K562 (cell line): ENCODE data around the gene CIB2. TPM values are rescaled to one million over a fixed set of nuclear protein-coding genes. Genes with fewer than 3 reads are reported as not detected.

Experiments
- ATAC-seq: fragments of 200-7000 bp; cut with Tn5 transposase; 3 replicates; pipeline ENCODE4 v1.9.1; 2020; ENCODE audit warnings: moderate library complexity
- BruUV-seq: library from RNA; stranded (reverse); fragments of 400-500 nt; replicated peaks from 2 replicates; lab custom pipeline; 2021; lab: Mats Ljungman, UMichigan
- CTCF ChIA-PET: fragments of 300-600 bp; formaldehyde crosslinking; extraction: SDS; loops from one replicate; lab custom pipeline; 2021; ENCODE audit warnings: low intra/inter-chr PET ratio; lab: Yijun Ruan, JAX
- POLR2A ChIA-PET: fragments of 300-600, 350-650 bp; sonication (Branson Sonifier 250); formaldehyde crosslinking; extraction: SDS; loops from one replicate; lab custom pipeline; 2021; ENCODE audit warnings: antibody characterized with exemption, inconsistent platforms; lab: Yijun Ruan, JAX
- DNase-seq, 4 experiments: peaks; one replicate each; pipeline versions ENCODE4 v3.0.0 to v3.0.0-alpha.2; 2011 to 2018; ENCODE audit warnings: low spot score in 3 of 4, mixed read lengths in 3 of 4; ENCODE audit errors: extremely low read depth in 1 of 4
- FAIRE-seq: peaks from 2 replicates; lab custom pipeline; 2011; peaks lifted over from hg19 to GRCh38; lab: Jason Lieb, UNC
- H2AFZ ChIP-seq: 2 replicates; pipeline ENCODE4 v1.6.0; 2011; ENCODE audit warnings: low read depth, low read length, control low read depth, inconsistent platforms
- H3K27ac ChIP-seq: fragments of 200-600 bp; 3 replicates; pipeline ENCODE4 v1.8.0; 2011; ENCODE audit warnings: low read depth, mild to moderate bottlenecking, control low read depth, inconsistent platforms, low read length, moderate library complexity, mixed read lengths; ENCODE audit errors: extremely low read depth
- H3K27me3 ChIP-seq, 2 experiments: fragments of 300-600 bp in 1 of 2; 2 replicates in 1 of 2; 3 replicates in 1 of 2; pipeline versions ENCODE4 v1.6.0 to v1.8.0; 2011; ENCODE audit warnings: inconsistent platforms in 2 of 2, low read length in 2 of 2, mild to moderate bottlenecking in 1 of 2, mixed read lengths in 1 of 2, moderate library complexity in 1 of 2; ENCODE audit not compliant: control insufficient read depth in 2 of 2, insufficient read depth in 2 of 2
- H3K36me3 ChIP-seq: fragments of 300-600 bp; 3 replicates; pipeline ENCODE4 v1.8.0; 2011; ENCODE audit warnings: mild to moderate bottlenecking, low read length, inconsistent platforms; ENCODE audit not compliant: control insufficient read depth, insufficient read depth
- H3K4me1 ChIP-seq, 2 experiments: fragments of 200-600 bp in 1 of 2; replicated peaks in 1 of 2; 2 replicates in 1 of 2; 3 replicates in 1 of 2; pipeline versions ENCODE4 v1.5.1 to v1.8.0; 2011; ENCODE audit warnings: inconsistent platforms in 2 of 2, low read length in 2 of 2, mild to moderate bottlenecking in 1 of 2, mixed read lengths in 1 of 2, moderate library complexity in 1 of 2; ENCODE audit not compliant: control insufficient read depth in 2 of 2, insufficient read depth in 2 of 2
- H3K4me2 ChIP-seq: 2 replicates; pipeline ENCODE4 v1.6.1; 2011; ENCODE audit warnings: low read length, control low read depth, inconsistent platforms, mixed read lengths; ENCODE audit not compliant: insufficient read depth
- H3K4me3 ChIP-seq: fragments of 200-600 bp; sonication (generic), shearing (Covaris generic); 2 replicates; pipeline ENCODE4 v1.5.1; 2016; ENCODE audit warnings: control low read depth, inconsistent platforms
- H3K79me2 ChIP-seq: fragments of 200-600 bp; 3 replicates; pipeline ENCODE4 v1.8.0; 2011; ENCODE audit warnings: low read length, inconsistent platforms; ENCODE audit not compliant: control insufficient read depth, insufficient read depth
- H3K9ac ChIP-seq, 2 experiments: 2 replicates each; pipeline versions ENCODE4 v1.6.0 to v1.6.1; 2011; ENCODE audit warnings: low read depth in 2 of 2, low read length in 2 of 2, control low read depth in 1 of 2, inconsistent platforms in 1 of 2, mild to moderate bottlenecking in 1 of 2, mixed read lengths in 1 of 2; ENCODE audit not compliant: insufficient read depth in 1 of 2
- H3K9me1 ChIP-seq: one replicate; pipeline ENCODE4 v1.6.0; 2011; ENCODE audit warnings: inconsistent platforms, mild to moderate bottlenecking, low read length, moderate library complexity; ENCODE audit not compliant: control insufficient read depth, insufficient read depth
- H3K9me3 ChIP-seq: replicated peaks from 2 replicates; pipeline ENCODE4 v1.5.1; 2011; ENCODE audit warnings: low read depth, low read length, inconsistent platforms; ENCODE audit not compliant: control insufficient read depth, insufficient read depth
- H4K20me1 ChIP-seq: replicated peaks from 2 replicates; pipeline ENCODE4 v1.6.1; 2011; ENCODE audit warnings: low read length, inconsistent platforms, mixed read lengths; ENCODE audit not compliant: control insufficient read depth, insufficient read depth
- BACH1 ChIP-seq: fragments of 200-800 bp; sonication (Bioruptor generic); IDR thresholded peaks from 2 replicates; pipeline ENCODE4 v1.6.1; 2016; ENCODE audit warnings: missing genetic modification characterization, missing compliant biosample characterization
- BHLHE40 ChIP-seq: IDR thresholded peaks from 2 replicates; pipeline ENCODE4 v1.6.1; 2011; ENCODE audit warnings: low read length, improper control_type of control experiment
- CBFA2T3 ChIP-seq: fragments of 450-650 bp; IDR thresholded peaks from 2 replicates; pipeline ENCODE4 v1.6.1; 2017
- CBX2 ChIP-seq: fragments of 200-600 bp; sonication (generic); IDR thresholded peaks from one replicate; pipeline ENCODE4 v1.6.1; 2012; ENCODE audit warnings: mild to moderate bottlenecking, low read length, inconsistent platforms; ENCODE audit not compliant: insufficient read depth, poor library complexity, severe bottlenecking
- FIP1L1 ChIP-seq: fragments of 200-400 bp; formaldehyde crosslinking; IDR thresholded peaks from 2 replicates; pipeline ENCODE4 v1.6.1; 2018; ENCODE audit warnings: mild to moderate bottlenecking, low read depth, low read length; ENCODE audit not compliant: poor library complexity, severe bottlenecking
- GTF2E2 ChIP-seq: fragments of 200-800 bp; sonication (Bioruptor generic); IDR thresholded peaks from 2 replicates; pipeline ENCODE4 v1.6.1; 2016; ENCODE audit warnings: missing genetic modification characterization, missing compliant biosample characterization
- HIVEP1 ChIP-seq: fragments of 250-450 bp; sonication (Bioruptor Pico); IDR thresholded peaks from 2 replicates; pipeline ENCODE4 v1.4.0; 2020; ENCODE audit warnings: mild to moderate bottlenecking
- MIER1 ChIP-seq: fragments of 450-650 bp; IDR thresholded peaks from 2 replicates; pipeline ENCODE4 v1.6.1; 2016; ENCODE audit warnings: antibody characterized with exemption, mild to moderate bottlenecking, low read depth
- NKRF ChIP-seq: fragments of 450-650 bp; IDR thresholded peaks from 2 replicates; pipeline ENCODE4 v1.6.1; 2016; ENCODE audit warnings: borderline replicate concordance
- TBL1XR1 ChIP-seq, 2 experiments: IDR thresholded peaks; 2 replicates each; pipeline ENCODE4 v1.6.1; 2012; ENCODE audit warnings: improper control_type of control experiment in 2 of 2, low read length in 2 of 2, mild to moderate bottlenecking in 1 of 2
- ZNF436 ChIP-seq: fragments of 250-450, 450-650 bp; sonication (Bioruptor Pico); formaldehyde crosslinking; IDR thresholded peaks from 2 replicates; pipeline ENCODE4 v1.7.0; 2020; ENCODE audit warnings: mild to moderate bottlenecking
- WGBS: fragments of 100-300 bp; shearing (Covaris generic); methylation state at CpG from one replicate; pipeline ENCODE4 v1.1.6; 2016; ENCODE audit warnings: low coverage, mixed read lengths; ENCODE audit not compliant: insufficient coverage; ENCODE audit errors: missing lambda C conversion rate; 5-methylcytosine and 5-hydroxymethylcytosine counted together
- in situ Hi-C: fragments of 300-500 bp; cut with MboI; formaldehyde crosslinking; loops from 4 replicates; pipeline ENCODE4 v1.15.0; 2018; ENCODE audit warnings: inconsistent platforms, mixed read lengths
- intact Hi-C: fragments of 100-400 bp; cut with micrococcal nuclease; formaldehyde crosslinking; loops from 2 replicates; pipeline ENCODE4 v1.14.2; 2022
- polyA plus RNA-seq, 8 experiments: library from polyadenylated mRNA; depleted of rRNA in 4 of 8; stranded (reverse) in 5 of 8; unstranded in 3 of 8; fragments of >200 nt; fragmentation: Nextera tagmentation in 2 of 8; fragmentation: Illumina TruSeq in 1 of 8; extraction: Ambion mirVana in 2 of 8; extraction: Trizol in 1 of 8; gene quantifications; 2 replicates each; pipeline versions ENCODE4 v1.2.1 to v1.2.3, GENCODE V29; 2011 to 2014; ENCODE audit warnings: inconsistent platforms in 1 of 8, missing spikeins in 1 of 8
- total RNA-seq, 7 experiments: library from RNA; depleted of rRNA in 6 of 7; stranded (reverse); fragments of >200 nt in 6 of 7; fragmentation: Illumina TruSeq in 2 of 7; extraction: Trizol in 2 of 7; gene quantifications; 2 replicates each; pipeline versions ENCODE4 v1.2.1 to v1.2.3, GENCODE V29; 2011 to 2021; ENCODE audit warnings: low replicate concordance in 1 of 7

Gene CIB2
- total and polyA plus RNA-seq, 9 of the 15 experiments (the other 6 are each of a cell fraction or from before 2014, with no cell fraction given): 1.5 to 37.4 (median 19.4) TPM

- ATAC-seq (no peak), DNase-seq (no peak), FAIRE-seq (no peak)
- TF ChIP-seq NKRF: no peak
- no peak for TF ChIP-seq FIP1L1
- no peak for TF ChIP-seq ZNF436
- no peak for TF ChIP-seq MIER1
- no peak for TF ChIP-seq TBL1XR1 (IDR thresholded peaks at IDR 0.05; ENCODE audit: low read length in 2 of 2)
- TF ChIP-seq GTF2E2 (tag): no peak
- TF ChIP-seq HIVEP1: no peak
- no peak for TF ChIP-seq CBFA2T3
- no peak for TF ChIP-seq BACH1 (tag)
- no peak for TF ChIP-seq BHLHE40
- no peak for TF ChIP-seq CBX2
- 36% methylated on average over 3 of the region's 3 CpGs for WGBS
- H3K9me3 ChIP-seq: no peaks in the 10 kb centered on the region
- peaks cover 2 to 3% of the 10 kb centered on the region in 2 experiments; a peak in 1 of 5 replicates for H3K4me1 ChIP-seq
- H3K4me3 ChIP-seq: no peak overlapping the region
- ChIA-PET CTCF (no interaction called here), POLR2A (interaction anchor here (0.6 kb wide), 1 partner anchor 790 kb away, joined by 3 read pairs; no protein-coding TSS in a partner anchor)
- no peak overlapping the region for H3K9ac ChIP-seq
- no peaks in the 10 kb centered on the region for H3K36me3 ChIP-seq
- 0 out of 2 replicates have a peak, but pooled peaks cover 3% of the 10 kb centered on the region for H4K20me1 ChIP-seq
- in situ Hi-C loops (no loop called here), intact Hi-C loops (no loop called here)
- H2AFZ ChIP-seq: no peak overlapping the region
- no peaks in the 10 kb centered on the region for H3K9me1 ChIP-seq
- H3K27ac ChIP-seq: no peak overlapping the region
- no TSS peak for BruUV-seq
- H3K4me2 ChIP-seq: no peak overlapping the region
- no peaks in the 10 kb centered on the region for H3K79me2 ChIP-seq
- H3K27me3 ChIP-seq: peaks cover 2 to 26% of the 10 kb centered on the region in 2 experiments; a peak in 2 of 5 replicates
Measured at GRCh38 chr15:78088773-78089080, 42.5 kb downstream of the CIB2 start.
